GM19043 (cell line): Measurements from ENCODE around the gene MAMSTR.

Source experiments
- ATAC-seq: cut with Tn5 transposase; IDR thresholded peaks from one replicate; pipeline ENCODE4 v1.9.1; 2021; ENCODE audit warnings: low read depth; ENCODE audit not compliant: unreplicated experiment

Gene MAMSTR

DNA sequence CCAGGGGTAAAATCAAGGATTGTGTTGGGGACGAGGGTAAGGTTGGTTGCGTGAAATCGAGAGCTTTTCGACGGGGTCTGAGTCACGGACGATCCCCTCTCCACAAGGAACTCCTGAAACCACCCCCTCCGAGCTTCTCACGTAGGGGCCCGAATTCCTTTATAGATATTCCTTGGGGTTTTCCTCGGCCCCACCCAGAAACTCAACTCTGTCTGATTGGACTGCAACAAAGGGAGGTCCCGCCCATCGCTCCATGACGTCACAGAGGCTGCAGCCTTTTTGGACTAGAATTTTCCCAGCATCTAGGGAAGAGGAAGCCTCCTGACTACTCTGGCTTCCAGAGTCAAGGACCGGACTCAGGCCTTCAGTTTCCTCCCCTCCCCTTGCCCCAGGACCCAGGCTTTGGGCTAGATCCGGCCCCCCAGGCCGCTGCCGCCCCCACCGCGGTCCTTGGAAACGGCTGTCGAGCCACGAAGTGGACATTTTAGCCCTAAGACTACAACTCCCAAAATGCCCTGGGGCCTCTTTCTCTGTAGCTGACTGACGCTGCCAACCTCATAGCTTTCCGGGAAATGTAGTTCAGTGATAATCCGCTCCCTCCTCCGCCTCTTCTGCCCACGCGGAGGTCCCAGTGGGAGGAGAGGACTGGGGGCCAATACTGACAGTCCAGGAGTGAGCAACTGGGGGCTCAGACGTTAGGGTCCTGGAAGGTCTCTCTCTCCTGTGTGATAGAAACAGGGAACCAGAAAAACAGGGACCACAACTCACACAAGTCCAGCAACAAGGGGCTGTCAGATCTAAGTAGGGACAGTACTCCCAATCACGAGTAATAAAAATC lies 27.4 kb upstream of the MAMSTR start, which contains the start of gene IZUMO1:
Gene IZUMO1 (minus strand): TSS at position 172 of the 838 bp plus-strand sequence. CDS start 1,050 bp downstream, outside the sequence.
- no peak for ATAC-seq

DNA sequence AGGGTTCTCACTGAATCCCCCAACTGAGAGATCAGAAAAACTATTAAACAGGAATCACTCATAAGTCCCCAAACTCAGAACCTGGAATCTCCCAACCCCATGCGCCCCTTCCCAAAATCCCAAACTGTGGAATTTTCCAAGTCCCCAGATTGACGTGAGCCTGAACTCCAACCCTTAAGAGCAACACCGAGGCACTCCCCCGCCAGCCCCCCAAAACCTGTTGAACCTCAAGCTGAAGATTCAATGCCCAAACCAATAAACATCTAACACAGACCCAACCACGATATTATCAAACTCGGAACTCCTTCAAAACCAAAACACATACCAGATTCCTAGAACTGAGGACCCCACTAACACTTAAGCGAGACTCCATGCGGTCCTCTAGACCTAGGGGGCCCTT lies 26.6 kb upstream of the MAMSTR start:
- ATAC-seq: no peak

DNA sequence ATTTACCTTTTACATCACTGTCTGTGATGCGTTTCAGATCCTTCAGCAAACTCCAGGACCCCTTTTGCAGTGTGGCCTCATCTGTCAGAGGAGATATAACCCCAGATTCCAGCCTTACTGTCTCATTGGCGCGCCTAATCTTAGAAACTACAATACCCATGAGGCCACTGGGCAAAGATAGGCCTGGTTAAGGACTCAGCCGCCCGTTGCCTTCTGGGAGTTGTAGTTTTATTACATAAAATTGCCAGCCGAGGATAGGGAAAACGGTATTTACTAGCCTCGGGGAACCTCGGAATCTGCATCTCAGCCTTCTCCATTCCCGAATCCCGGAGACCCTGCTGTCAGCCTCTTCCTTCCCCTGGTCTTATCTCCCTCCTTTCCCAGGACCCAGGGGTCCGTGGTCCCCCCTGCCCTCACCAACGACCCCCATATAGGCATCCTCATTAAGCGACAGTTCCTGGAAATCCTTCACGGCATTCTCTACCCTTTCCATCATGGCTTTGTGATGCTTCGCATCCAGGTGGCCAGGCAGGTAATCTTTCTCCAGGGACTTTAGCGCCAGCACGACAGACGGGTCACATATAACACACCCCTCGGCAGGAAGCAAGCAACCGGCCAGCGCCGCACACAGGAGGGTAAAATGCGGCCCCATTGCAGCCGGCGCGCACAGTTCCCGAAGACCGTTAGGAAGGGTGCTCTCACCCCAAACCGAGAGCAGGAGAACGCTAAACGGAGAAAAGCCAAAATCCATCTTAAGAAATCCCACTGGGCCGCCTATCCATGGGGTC lies 25.9 kb upstream of the MAMSTR start:
- no peak for ATAC-seq

DNA sequence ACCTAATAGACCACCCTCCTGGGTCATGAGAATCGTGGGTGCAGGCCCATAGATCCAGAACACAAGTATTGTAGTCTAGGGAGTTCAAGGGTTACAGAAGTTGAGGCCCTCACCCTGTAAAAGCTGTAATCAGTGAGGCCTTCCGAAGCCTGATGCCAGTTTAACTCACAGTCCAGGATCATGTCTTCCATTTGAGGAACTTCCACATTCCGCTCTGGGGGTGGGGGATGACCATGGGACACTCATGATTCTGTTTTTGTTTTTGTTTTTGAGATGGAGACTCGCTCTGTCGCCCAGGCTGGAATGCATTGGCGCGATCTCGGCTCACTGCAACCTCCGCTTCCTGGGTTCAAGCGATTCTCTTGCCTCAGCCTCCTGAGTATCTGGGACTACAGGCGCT lies 22.6 kb upstream of the MAMSTR start:
- ATAC-seq: no peak

DNA sequence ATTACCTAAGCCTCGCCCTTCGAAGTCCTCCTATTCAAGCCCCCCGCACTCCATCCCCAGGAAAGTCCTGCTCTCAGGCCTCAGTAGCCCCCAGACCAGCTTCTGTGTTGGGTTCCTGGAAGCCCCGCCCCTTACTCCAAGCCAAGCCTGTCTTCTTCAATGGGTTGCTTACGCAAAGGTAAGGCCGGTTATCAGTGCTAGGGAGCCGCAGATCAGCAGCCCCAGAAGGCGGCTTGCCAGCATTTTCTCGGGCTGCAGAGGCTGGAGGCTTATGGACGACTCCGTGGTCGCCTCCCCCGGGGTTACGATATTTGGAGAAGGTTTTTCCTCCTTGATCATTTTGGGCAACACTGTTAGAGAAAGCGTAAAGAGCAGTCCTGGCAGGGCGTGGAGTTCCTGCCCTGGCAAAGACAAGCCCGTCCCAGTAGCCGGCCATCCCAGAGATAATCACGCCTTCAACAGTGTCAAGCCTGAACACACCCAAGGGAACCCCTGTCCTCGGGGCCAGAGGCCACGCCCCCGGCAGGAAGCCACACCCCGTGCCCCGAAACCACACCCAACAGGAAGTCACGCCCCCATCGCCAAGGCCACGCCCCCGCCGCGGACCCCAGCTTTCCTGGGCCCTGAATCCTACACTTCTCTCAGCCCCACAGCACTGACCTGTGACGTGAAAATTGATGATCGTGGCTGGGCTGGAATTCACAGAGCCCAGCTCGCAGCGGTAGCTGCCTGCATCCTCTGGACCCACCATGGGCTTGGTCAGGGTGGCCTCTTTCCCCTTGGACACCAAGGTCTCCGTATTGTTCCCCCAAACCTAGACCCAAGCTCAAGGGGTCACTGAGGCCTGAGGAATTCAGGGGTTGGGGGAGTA lies 21.8 kb upstream of the MAMSTR start:
- no peak for ATAC-seq

DNA sequence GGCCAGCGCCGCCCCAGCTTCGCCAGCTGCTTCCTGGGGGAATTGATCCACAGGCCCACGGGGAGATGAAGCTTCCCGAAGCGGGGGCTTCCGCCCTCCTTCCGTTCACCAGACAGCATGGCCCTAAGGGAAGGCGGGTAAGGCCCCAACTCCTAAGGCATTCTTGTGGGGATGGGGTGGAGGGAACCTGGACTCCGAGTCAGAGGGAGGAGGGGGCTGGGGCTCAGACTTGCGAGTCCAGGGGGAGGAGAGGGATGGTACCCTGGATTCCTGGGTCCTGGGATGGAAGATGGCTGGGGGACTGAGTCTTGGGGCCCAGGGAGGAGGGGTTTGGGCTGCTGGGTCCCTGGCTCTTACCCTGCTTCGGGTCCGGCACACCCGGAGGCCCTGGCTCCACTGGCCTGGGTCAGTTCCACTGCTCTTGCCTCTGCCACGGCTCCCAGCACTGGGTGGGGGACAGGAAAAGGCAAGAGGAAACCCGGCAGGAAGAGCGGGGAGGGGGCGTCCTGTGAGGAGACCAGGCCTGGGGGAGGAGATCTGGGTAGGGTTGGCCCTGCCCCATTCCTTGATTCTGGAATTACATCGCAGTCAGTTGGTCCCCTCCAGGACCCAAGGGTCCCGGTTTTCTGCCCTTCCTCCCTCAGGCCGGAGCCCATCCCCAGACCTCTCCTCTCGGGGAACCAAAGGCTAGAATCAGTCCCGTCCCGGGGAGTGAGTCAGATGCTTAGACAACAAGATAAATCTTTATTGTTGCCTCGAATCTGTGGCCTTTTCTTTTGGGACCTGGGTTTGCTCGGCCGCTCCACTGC lies 20.8 kb upstream of the MAMSTR start, which contains the start of gene RASIP1:
Gene RASIP1 (minus strand): TSS at position 447 of the 809 bp plus-strand sequence. CDS start 328 bp downstream, at position 119.
- ATAC-seq: no peak

DNA sequence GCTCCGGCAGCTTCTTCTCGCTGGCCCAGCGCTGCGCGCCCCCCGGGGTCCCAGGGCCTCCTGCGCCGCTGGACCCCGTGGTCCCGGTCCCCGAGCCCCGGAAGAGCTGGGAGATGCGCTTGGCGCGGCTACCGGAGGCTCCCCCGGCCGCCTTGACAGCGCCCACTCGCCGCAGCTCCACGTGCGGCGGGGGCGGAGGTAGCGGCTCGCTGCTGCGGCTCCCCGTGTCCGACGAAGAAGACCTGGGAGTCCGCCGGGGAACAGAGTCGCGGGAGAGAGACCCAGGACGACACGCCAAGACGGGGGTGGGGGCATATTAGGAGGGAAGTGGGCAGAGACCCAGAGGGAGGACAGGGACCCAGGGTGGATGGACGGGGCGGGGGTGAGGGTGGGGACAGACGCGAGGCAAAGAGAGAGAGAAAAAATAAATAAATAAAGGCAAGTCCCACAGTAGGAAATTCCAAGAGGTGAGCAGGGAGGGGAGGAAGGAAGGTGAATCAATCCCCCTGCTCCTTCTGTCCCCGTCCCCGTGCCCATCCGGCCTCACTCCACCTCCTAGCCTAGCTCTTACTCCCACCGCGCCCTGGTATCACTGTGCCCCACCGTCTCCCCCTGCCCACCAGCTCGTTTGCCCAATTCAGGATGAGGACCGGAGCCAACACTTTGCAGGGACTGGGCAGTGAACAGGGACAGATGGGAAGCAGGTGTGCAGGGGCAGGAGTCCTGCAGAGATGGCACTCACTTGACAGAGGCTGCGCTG lies 20.1 kb upstream of the MAMSTR start:
- ATAC-seq: no peak

DNA sequence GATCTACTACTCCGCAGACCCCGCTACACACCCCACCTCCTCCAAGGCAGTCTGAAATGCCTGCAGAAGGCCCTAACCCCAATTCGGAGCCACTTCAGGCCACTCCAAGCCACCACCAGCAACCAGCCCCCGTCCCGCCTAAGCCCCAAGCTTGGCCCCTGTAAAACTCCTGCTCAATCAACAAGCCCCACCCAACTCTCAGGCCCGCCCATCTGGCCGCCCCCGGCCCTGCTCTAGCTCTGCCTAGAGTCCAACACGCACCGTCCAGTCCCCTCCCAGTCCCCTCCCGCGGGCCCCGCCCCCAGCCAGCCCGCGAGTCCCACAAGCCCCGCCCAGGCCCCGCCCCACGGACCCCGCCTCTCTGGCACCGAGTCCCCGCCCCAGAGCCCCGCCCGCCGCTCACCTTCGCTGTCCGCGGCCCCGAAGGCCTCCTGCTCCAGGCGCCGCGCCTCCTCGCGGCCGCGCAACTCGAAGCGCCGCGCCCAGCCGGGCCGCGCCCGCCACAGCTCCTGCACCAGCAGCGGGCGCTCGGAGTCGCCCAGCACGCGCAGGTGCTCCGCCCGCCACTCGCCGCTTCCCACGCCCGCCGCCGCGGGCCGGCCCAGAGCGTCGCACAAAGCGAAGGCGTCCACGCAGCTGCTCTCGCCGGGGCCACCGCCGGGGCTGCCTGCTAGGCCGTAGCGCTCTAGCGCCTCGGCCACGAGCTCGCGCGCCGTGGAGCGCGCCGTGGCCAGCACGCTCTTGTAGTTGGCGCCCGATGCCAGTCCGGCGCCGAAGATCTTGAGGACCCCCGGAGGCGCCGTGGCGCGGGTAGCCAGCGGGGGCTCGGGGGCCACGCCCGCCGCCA lies 19.3 kb upstream of the MAMSTR start:
- no peak for ATAC-seq

DNA sequence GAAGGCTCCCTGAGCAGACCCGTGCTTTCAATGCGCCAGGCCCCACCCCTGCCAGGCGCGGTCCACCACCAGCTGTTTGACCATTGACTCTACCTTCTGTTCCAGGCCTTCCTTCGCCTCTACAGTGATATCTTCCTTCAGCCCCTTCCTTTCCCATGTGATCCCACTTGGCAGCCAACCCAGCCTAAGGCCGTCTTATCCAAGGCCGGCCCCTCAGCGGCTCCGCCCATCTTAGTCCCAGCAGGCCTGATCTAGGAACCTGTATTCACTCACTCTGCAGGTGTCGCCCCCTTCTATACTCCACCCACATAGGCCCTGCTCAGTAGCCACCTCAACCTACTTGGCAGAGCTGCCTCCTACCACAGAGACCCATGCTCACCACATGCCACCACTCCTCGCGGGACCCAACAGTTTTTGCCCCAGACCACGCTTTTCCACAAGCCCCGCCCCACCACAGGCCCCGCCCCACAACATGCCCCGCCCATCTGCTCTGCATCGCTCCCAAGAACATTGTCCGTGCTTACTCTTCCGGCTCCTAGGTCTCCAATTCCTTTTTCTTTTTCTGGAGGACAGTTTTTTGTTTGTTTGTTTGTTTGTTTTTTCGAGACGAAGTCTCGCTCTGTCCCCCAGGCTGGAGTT lies 18.0 kb upstream of the MAMSTR start:
- ATAC-seq: no peak

DNA sequence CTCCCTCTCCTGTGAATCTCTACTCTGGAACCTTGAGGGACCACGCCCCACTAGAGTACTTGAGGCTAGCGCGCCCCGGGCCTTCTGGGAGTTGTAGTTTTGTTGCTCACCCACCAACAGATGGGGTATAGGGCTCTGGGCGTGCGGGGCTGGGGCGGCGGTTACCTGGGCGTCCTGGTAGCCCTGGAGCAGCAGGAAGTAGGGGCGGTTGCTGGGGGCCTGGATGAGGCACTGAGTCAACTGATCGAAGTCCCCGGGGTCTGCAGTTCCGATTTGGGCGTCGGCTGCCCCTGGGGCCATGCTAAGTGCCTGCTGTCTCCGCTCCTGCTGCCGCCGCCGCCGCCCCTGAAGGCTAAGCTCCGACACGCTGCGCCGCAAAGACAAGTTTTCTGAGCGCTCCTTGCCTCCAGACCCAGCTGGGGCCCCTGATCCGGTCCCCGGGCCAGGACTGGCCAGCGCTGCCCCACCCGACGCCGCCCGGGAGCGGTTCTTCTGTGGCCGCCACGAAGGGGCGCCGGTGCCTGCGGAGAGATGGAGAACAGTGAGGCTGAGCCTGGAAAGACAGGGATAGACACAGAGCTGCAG lies 15.6 kb upstream of the MAMSTR start:
- ATAC-seq: no peak

DNA sequence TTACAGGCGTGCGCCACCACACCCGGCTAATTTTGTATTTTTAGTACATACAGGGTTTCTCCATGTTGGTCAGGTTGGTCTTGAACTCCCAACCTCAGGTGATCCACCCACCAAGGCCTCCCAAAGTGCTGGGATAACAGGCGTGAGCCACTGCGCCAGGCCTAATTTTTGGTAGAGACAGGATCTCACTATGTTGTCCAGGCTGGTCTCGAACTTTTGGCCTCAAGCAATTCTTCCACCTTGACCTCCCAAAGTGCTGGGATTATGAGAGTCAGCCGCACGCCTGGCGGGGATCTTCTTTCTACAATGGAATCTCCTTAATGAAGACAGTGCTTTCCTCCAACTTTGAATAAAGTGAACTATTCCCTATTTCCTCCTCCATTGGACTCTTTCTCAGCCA lies 15.1 kb upstream of the MAMSTR start:
- no peak for ATAC-seq

DNA sequence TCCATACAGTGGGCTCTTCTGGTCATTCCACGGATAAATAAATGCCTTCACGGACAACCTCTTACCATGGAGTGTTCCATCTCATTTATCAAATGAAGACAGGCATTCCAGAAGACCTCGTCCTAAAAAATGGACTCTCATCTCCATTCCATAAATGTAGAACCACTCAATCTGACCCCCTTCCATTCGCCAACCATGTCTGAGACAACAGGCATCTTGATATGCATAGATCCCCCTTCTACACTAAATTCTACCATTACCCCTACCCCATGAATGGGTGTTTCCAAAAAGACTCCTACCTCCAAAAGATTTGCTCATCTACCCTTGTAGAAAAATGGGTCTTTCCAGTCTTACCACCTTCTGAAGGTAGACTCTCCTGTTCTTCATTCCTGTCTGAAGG lies 11.9 kb upstream of the MAMSTR start:
- ATAC-seq: no peak

DNA sequence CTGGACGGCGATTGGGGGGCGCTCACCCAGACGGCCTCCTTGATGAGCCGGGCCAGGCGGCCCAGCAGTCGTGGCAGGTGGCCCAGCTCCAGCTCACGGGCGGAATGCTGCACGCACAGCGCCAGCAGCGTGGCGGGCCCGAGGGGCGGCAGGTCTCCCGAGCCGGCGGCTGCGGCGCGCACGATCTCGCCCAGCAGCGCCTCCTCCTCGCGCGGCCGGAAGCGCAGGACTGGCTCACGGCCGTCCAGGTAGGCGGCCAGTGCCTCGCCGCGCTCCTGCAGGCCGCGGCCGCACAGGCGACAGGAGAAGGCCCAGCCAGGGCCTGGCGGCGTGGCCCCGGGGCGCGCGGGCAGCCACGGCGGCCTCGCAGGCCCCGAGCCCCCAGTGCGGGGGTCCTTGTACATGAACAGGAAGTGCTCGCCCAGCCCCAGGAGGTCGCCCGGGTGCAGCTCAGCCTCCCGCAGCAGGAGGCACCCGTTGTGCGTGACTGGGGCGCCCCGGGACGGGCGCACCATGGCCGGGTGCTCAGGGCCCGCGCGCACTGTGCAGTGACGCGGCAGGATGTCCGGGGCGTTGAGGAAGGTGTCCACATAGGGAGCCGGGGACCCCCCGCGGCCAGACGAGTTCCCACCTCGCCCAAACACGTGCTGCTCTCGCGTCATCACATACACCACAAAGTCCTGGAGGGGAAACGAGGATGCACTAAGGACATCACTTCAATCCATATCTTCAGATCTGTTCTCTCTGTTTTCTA lies 9.6 kb upstream of the MAMSTR start:
- ATAC-seq: no peak

DNA sequence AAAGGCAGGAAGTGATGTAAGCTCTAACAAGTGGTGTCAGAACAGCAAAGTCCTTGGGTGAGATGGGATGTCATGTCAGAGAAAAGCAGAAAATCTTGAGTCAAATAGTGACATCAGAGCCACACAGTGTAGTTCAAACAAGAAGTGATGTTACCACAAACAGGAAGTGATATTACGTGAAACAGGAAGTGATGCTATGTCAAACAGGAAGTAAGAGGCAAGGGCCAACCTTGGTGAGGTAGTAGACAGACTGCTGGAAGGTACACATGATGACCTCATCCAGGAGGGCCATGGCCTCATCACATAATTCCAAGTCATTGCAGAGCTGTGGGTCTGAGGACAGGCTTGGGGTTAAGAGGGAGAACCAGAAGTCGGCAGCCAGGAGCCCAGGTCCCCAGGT lies 7.0 kb upstream of the MAMSTR start:
- no peak for ATAC-seq

DNA sequence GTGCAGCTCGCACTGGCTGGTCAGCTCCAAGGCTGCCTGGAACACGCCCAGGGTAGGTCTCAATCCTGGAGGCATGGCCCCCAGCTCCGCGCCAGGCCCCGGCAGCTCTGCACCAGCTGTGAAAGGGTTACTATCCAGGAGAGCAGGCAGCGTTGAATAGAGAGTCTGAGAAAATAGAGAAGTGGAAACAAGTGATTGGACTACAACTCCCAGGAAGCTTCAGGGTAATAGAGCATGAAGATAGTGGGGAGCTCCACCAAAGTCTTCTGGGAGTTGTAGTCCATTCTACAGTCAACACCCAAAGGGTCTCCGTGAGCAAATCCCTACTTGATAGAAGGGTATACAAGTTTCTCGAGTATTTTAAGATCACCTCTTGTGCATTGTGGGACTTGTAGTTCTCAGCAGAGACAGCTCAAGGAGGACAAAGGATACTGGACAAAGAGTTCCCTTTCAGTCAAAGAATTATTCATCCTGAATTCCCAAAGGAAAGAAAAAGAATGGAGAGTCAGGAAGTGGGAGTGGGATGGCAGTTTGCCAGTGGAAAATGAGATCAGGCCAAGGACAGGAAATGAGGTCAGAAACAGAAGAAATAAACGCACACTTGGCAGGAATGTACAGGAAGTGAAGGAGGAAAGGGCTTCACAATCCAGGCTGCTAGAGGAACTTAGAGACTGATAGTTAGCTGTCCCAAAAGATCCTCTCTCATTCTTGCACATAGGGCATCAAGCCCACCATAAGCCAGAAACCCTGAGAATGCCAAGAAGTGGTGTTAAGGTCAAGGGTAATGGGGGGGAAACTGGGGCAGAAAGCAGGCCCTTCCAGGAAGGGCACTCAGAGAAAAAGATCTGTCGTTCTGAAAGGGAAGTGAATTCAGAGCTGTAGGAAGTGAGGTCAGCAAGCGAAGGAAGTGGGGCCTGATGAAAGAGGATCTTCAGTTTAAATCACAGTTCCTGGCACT lies 5.5 kb upstream of the MAMSTR start:
- ATAC-seq: no peak
